ENCODE measurements around the gene CIT.
A peak's percentile ranks its signal among the peaks of the same experiment; 100 is the strongest.

CIT gene

GRCh38 chr12:119819322-119819721, 57.8 kb downstream of the CIT start:
- H3K27ac Mint-ChIP-seq (ENCODE audit: low read depth): no peak overlapping the region
- no peak overlapping the region for H3K4me3 Mint-ChIP-seq
- H3K4me1 Mint-ChIP-seq: no peaks in the 10 kb centered on the region
- no peaks in the 10 kb centered on the region for H3K36me3 Mint-ChIP-seq (ENCODE audit: insufficient read depth)
- H3K27me3 Mint-ChIP-seq: no peaks in the 10 kb centered on the region
- DNase-seq (ENCODE audit: low spot score in 2 of 2): no peak
- no peak for ATAC-seq (replicated peaks; ENCODE audit: extremely low read depth, poor library complexity, severe bottlenecking)
- H3K9me3 Mint-ChIP-seq: no peaks in the 10 kb centered on the region

GRCh38 chr12:119817546-119818343, 59.4 kb downstream of the CIT start:
- ATAC-seq (replicated peaks; ENCODE audit: extremely low read depth, poor library complexity, severe bottlenecking) (no peak), DNase-seq (ENCODE audit: low spot score in 2 of 2) (no peak)
- Mint-ChIP-seq H3K27ac (ENCODE audit: low read depth) (no peak overlapping the region), H3K9me3 (no peaks in the 10 kb centered on the region), H3K27me3 (no peaks in the 10 kb centered on the region), H3K36me3 (ENCODE audit: insufficient read depth) (no peaks in the 10 kb centered on the region), H3K4me1 (no peaks in the 10 kb centered on the region), H3K4me3 (no peak overlapping the region)

GRCh38 chr12:119809023-119809422, 68.1 kb downstream of the CIT start:
- ATAC-seq (replicated peaks; ENCODE audit: extremely low read depth, poor library complexity, severe bottlenecking): no peak
- H3K4me3 Mint-ChIP-seq: peak overlapping the region; percentile 1
- no peak for DNase-seq (ENCODE audit: low spot score in 2 of 2)

DNA sequence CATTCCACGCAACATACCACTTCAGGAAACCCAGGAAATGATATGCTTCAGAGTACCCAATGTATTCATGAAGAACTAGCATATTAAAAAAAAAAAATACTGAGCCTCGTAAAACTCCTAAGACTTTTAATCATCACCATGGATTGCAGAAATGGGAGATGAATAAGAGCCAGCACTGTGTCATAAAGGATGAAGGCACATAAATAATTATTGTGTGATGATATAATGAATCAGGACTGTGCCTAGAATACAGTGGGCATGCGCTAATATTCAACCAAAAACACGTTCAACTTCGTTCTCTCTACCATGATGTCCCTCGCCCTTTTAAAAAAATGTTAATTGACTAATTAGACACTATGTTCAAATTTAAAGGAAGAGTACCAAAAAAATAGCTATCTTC, 68.7 kb downstream of the CIT start:
- no peaks in the 10 kb centered on the region for H3K27me3 Mint-ChIP-seq

More at GRCh38 chr12:119809023-119809422, 68.1 kb downstream of the CIT start:
- no peaks in the 10 kb centered on the region for H3K9me3 Mint-ChIP-seq
- no peak overlapping the region for H3K27ac Mint-ChIP-seq (ENCODE audit: low read depth)
- peaks cover 10% of the 10 kb centered on the region for H3K4me1 Mint-ChIP-seq
- no peaks in the 10 kb centered on the region for H3K27me3 Mint-ChIP-seq
- H3K36me3 Mint-ChIP-seq (ENCODE audit: insufficient read depth): no peaks in the 10 kb centered on the region

GRCh38 chr12:119807380-119807779, 69.7 kb downstream of the CIT start:
- no peak for DNase-seq (ENCODE audit: low spot score in 2 of 2)
- ATAC-seq (replicated peaks; ENCODE audit: extremely low read depth, poor library complexity, severe bottlenecking): no peak
- Mint-ChIP-seq H3K9me3 (no peaks in the 10 kb centered on the region), H3K4me1 (peaks cover 10% of the 10 kb centered on the region), H3K4me3 (no peak overlapping the region), H3K27me3 (no peaks in the 10 kb centered on the region), H3K36me3 (ENCODE audit: insufficient read depth) (no peaks in the 10 kb centered on the region), H3K27ac (ENCODE audit: low read depth) (no peak overlapping the region)

More for the DNA sequence above, 68.7 kb downstream of the CIT start:
- no peak for DNase-seq (ENCODE audit: low spot score in 2 of 2)
- no peaks in the 10 kb centered on the region for H3K9me3 Mint-ChIP-seq
- no peak for ATAC-seq (replicated peaks; ENCODE audit: extremely low read depth, poor library complexity, severe bottlenecking)
- no peaks in the 10 kb centered on the region for H3K36me3 Mint-ChIP-seq (ENCODE audit: insufficient read depth)
- peaks cover 10% of the 10 kb centered on the region for H3K4me1 Mint-ChIP-seq
- no peak overlapping the region for H3K4me3 Mint-ChIP-seq
- no peak overlapping the region for H3K27ac Mint-ChIP-seq (ENCODE audit: low read depth)

DNA sequence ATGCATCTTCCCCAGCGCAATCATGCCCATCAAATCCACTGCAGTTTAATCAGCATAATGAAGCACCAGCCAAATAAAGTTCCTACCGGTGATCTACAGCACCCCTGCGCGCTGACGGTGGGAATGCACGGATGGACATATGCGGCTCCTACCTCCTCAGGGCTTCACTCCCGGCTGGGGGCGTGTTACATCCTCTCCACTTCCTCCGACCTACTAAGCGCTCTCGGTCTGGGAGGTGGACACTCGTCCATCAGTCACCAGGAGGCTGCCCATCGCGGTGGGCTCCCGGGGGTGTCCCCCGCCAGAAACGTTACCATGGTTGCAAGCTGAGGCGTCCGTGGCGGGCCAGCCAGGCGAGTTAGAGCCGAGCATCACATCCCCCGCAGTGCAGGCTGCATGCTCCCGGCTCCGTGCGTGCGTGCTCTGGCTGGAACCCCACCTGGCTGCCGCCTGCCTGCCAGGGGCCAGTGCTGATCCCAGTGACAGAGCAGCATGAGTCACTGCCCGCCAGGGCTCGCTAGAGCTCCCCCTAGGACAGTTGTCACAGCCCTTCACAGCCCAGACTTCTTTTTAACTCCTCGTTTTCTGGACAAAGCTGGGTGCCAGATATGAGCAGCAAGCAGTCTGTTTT, 73.0 kb downstream of the CIT start:
- ATAC-seq (replicated peaks; ENCODE audit: extremely low read depth, poor library complexity, severe bottlenecking): no peak
- Mint-ChIP-seq H3K36me3 (ENCODE audit: insufficient read depth) (no peaks in the 10 kb centered on the region), H3K4me1 (peaks cover 7% of the 10 kb centered on the region), H3K27ac (ENCODE audit: low read depth) (no peak overlapping the region), H3K27me3 (no peaks in the 10 kb centered on the region), H3K9me3 (no peaks in the 10 kb centered on the region), H3K4me3 (no peak overlapping the region)
- DNase-seq (ENCODE audit: low spot score in 2 of 2): no peak

- no peak overlapping the region for H3K27ac Mint-ChIP-seq (ENCODE audit: low read depth)
These were observed 73.7 kb downstream of the CIT start for GRCh38 chr12:119803381-119803791.

DNA sequence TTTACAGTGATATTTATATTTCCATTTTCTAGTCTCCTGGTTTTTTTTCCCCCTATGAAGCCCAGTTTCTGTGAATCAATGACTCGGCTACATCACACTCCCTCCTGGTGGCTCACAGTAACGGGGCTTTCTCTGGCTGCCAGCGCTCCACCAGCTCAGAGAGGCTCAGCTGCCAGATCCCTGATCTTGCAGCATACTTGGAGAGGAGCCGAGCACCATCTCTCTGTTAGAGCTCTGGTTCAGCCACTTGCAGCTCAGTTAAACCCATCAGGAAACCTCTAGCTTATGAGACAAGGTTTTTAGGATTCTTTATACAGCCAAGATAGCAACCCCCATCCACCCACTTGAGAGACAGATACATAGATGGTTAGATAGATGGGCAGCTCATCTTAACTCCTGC, 74.6 kb downstream of the CIT start:
- no peak for DNase-seq (ENCODE audit: low spot score in 2 of 2)
- Mint-ChIP-seq H3K4me3 (no peak overlapping the region), H3K27ac (ENCODE audit: low read depth) (no peak overlapping the region), H3K27me3 (no peaks in the 10 kb centered on the region), H3K4me1 (no peaks in the 10 kb centered on the region), H3K9me3 (no peaks in the 10 kb centered on the region), H3K36me3 (ENCODE audit: insufficient read depth) (no peaks in the 10 kb centered on the region)
- ATAC-seq (replicated peaks; ENCODE audit: extremely low read depth, poor library complexity, severe bottlenecking): no peak

More at GRCh38 chr12:119803381-119803791, 73.7 kb downstream of the CIT start:
- Mint-ChIP-seq H3K4me3 (no peak overlapping the region), H3K27me3 (no peaks in the 10 kb centered on the region), H3K4me1 (no peaks in the 10 kb centered on the region), H3K36me3 (ENCODE audit: insufficient read depth) (no peaks in the 10 kb centered on the region), H3K9me3 (no peaks in the 10 kb centered on the region)
- DNase-seq (ENCODE audit: low spot score in 2 of 2) (no peak), ATAC-seq (replicated peaks; ENCODE audit: extremely low read depth, poor library complexity, severe bottlenecking) (no peak)

DNA sequence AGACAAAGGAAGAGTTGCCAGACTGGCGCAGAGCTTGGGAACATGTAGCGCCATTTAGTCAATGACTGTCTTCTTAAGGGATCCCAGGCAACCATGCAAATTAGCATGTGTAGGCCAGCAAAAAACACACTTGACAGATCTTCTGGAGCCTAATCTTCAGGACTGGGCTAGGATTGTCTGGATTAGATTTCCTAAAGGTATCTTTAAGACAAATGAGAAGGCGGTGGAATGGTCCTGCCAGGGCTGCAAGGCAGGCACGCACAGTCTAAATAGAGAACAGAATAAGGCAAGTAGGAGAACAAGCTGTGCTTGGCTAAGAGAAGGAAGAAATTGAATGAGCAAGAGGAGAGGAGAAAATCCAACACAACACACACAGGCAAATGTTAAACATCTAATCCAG, 80.0 kb downstream of the CIT start:
- DNase-seq (ENCODE audit: low spot score in 2 of 2) (no peak), ATAC-seq (replicated peaks; ENCODE audit: extremely low read depth, poor library complexity, severe bottlenecking) (no peak)
- Mint-ChIP-seq H3K4me1 (no peaks in the 10 kb centered on the region), H3K9me3 (no peaks in the 10 kb centered on the region), H3K36me3 (ENCODE audit: insufficient read depth) (no peaks in the 10 kb centered on the region), H3K27ac (ENCODE audit: low read depth) (no peak overlapping the region), H3K27me3 (no peaks in the 10 kb centered on the region), H3K4me3 (no peak overlapping the region)

DNA sequence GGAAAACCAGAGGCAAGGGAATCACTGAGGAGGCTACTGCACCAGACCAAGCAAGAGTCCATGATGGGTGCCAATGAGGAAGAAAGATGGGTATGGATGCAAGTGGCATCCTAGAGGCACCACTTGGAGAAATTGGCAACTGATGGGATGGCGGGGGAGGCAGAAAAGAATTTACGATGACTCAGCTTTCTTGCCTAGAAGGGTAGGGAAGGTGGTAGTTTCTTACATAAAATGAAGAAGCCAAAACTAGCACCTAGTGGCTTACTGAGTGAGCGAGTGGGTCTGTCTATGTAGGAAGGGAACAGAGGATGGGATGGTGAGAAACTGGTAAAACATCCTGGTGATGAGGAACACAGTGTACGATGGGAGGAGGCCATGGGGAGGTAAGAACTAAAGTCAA, 80.8 kb downstream of the CIT start:
- Mint-ChIP-seq H3K27me3 (no peaks in the 10 kb centered on the region), H3K4me1 (no peaks in the 10 kb centered on the region), H3K27ac (ENCODE audit: low read depth) (no peak overlapping the region), H3K36me3 (ENCODE audit: insufficient read depth) (no peaks in the 10 kb centered on the region), H3K4me3 (no peak overlapping the region), H3K9me3 (no peaks in the 10 kb centered on the region)
- no peak for ATAC-seq (replicated peaks; ENCODE audit: extremely low read depth, poor library complexity, severe bottlenecking)
- DNase-seq (ENCODE audit: low spot score in 2 of 2): no peak

DNA sequence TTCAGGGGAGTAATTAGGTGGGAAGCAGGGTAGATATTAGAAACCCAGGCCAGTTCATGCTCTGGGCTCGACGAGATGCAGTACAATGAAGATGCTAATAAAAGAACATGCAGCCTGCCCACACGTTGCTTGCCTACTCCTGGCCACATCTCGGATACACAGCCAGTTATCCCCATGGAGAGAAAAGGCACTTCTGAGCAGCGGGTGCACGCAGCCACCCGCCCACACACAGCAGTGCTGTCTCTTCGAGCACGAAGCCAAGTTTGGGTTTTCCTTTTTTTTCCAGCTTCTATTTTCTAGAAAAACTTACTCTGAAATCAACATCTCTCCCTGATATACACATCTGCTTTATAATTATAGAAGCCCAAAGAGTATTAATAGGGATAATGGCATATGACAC, 85.7 kb downstream of the CIT start:
- H3K36me3 Mint-ChIP-seq (ENCODE audit: insufficient read depth): peaks cover 2% of the 10 kb centered on the region
- no peaks in the 10 kb centered on the region for H3K27me3 Mint-ChIP-seq
- no peaks in the 10 kb centered on the region for H3K9me3 Mint-ChIP-seq
- ATAC-seq (replicated peaks; ENCODE audit: extremely low read depth, poor library complexity, severe bottlenecking) (no peak), DNase-seq (ENCODE audit: low spot score in 2 of 2) (no peak)
- no peak overlapping the region for H3K27ac Mint-ChIP-seq (ENCODE audit: low read depth)
- H3K4me1 Mint-ChIP-seq: no peaks in the 10 kb centered on the region
- no peak overlapping the region for H3K4me3 Mint-ChIP-seq

- H3K4me1 Mint-ChIP-seq: no peaks in the 10 kb centered on the region
- no peaks in the 10 kb centered on the region for H3K27me3 Mint-ChIP-seq
- H3K4me3 Mint-ChIP-seq: no peak overlapping the region
- H3K36me3 Mint-ChIP-seq (ENCODE audit: insufficient read depth): peaks cover 2% of the 10 kb centered on the region
- DNase-seq (ENCODE audit: low spot score in 2 of 2) (no peak), ATAC-seq (replicated peaks; ENCODE audit: extremely low read depth, poor library complexity, severe bottlenecking) (no peak)
- H3K9me3 Mint-ChIP-seq: no peaks in the 10 kb centered on the region
- no peak overlapping the region for H3K27ac Mint-ChIP-seq (ENCODE audit: low read depth)
These were observed 88.3 kb downstream of the CIT start for GRCh38 chr12:119788786-119789185.

- peaks cover 6% of the 10 kb centered on the region for H3K36me3 Mint-ChIP-seq (ENCODE audit: insufficient read depth)
- no peak overlapping the region for H3K4me3 Mint-ChIP-seq
- no peaks in the 10 kb centered on the region for H3K27me3 Mint-ChIP-seq
- H3K27ac Mint-ChIP-seq (ENCODE audit: low read depth): no peak overlapping the region
- DNase-seq (ENCODE audit: low spot score in 2 of 2) (no peak), ATAC-seq (replicated peaks; ENCODE audit: extremely low read depth, poor library complexity, severe bottlenecking) (no peak)
- no peaks in the 10 kb centered on the region for H3K4me1 Mint-ChIP-seq
- H3K9me3 Mint-ChIP-seq: no peaks in the 10 kb centered on the region
These were observed 90.6 kb downstream of the CIT start for GRCh38 chr12:119786539-119786938.

All from central memory CD8-positive, alpha-beta T cell (primary cell).